ENCODE results near the gene RBKS.

The RBKS gene

DNA sequence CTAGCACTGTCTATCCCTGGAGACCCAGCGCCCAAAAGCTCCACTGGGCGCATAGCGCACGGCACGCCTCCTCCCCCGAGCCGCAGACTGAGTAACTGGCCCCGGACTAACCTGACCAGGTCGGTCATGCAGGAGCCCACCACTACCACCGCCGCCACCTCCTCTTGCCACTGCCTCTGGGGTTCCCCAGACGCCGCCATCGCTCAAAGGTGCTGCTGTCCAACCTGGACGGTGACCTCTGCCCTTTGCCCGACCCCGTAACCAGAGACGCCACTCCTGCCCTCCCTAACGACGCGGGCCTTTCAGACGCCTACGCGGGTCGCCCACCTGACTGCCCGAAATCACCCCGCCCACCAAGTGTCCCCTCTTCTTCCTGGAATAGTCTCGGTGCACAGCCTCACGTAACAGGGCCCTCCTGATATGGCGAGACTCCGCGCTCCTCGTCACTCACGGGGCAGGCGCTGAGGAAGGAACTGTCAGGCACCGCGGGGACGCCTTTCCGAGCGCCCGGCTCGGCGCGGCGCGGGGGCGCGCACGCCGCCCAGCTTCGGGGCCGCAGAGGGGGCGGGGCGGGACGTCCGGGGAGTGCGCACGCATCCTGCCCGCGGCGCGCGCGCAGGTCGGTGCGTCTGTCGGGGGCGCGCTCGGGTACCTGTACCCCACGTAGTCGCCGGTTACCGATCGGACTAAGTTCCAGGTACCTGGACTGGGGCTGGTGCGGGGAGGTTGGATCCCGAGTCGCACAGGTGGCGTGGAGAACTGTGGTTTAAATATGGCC, at the start of gene RBKS, which contains the start of gene BABAM2:
Gene RBKS (minus strand): TSS at position 242 of the 778 bp plus-strand sequence. CDS start 42 bp downstream, at position 200.
Gene BABAM2 (plus strand): TSS at position 584 of the 778 bp plus-strand sequence. CDS start 3,828 bp downstream, outside the sequence.
- DNase-seq = peak; percentile 96

DNA sequence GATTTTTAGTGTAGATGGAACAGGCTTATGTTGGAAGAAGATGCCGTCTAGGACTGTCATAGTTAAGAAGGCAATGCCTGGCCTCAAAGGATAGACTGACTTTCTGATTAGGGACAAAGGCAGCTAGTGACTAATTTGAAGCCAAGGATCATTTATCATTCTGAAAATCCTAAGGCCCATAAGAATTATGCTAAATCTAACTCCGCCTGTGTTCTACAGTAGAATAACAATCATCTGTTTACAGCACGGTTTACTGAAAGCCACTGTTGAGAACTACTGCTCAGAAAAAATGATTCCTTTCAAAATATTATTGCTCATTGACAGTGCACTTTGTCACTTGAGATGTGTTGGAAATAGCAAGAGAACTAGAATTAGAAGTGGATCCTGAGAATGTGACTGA, 44.8 kb upstream of the RBKS start:
- no peak for DNase-seq

DNA sequence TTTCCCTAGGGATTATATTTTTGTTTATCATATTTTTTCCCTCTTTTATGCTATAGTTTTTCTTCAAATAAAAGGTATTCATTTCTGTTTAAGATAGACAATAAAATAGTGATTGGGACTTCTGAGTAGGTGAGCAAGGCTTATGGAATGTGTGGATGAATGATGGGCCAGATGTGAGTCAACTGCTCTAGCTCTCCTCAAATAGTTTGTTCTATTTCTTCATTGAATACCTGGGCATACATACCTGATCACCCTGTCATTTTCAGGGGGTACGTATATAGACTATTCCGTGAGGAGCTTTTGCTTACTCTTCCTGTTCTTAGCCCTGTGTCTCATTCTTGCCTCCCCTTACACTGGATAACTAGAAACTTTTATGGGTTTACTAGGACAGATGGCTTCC, 42.2 kb upstream of the RBKS start:
- no peak for DNase-seq

DNA sequence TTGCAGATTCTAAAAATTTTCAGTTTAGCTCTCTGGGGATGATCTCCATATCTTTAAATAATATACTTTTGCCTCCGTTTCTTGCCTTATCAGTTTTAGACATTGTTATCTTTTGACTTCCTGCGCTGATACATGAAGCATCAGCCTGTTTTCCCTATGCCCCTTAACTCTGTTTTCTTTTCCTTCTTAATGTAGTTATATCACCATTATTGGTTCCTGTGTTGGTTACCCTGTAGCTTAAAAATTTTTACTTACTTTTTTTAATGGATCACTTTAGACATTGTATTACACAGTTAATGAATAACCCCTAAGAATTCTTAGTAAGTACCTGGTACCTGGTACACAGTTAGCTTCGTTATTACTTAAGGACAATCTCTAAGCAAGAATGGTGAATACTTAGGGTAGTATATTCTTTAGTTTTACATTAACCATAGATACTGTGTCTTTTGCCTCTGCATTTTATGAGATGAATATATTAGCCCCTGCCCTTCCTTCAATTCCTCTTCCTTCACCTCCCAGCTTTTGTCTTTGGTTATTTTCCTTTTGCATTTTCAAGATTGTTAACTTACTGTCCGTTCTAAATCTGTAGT, 41.3 kb upstream of the RBKS start:
- no peak for DNase-seq

DNA sequence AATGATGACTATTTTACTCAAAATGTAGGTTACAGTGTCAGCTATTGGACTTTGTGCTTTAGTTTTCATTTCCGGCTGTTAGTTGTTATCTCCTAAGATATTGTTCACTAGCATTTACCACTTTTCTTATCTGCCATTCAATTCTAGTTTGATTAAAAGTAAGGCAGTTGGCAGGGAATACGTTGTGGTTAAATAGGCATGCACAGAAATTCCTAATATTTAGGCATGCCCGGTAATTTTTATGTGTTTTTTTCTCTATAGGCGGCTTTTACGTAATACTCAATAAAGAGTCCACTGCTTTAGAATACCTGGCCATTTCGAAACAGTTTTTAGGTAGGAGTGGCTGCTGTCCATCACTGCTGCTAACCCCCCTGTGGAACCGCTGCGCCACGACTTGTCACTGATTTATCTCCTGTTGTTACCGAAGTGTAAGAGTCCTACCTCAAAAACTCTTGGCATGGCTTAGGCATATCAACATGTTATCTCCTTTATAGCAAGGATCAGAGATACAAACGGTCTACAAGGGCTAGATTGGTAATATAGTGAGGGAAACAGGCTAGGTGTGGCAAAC, 39.8 kb upstream of the RBKS start:
- no peak for DNase-seq

DNA sequence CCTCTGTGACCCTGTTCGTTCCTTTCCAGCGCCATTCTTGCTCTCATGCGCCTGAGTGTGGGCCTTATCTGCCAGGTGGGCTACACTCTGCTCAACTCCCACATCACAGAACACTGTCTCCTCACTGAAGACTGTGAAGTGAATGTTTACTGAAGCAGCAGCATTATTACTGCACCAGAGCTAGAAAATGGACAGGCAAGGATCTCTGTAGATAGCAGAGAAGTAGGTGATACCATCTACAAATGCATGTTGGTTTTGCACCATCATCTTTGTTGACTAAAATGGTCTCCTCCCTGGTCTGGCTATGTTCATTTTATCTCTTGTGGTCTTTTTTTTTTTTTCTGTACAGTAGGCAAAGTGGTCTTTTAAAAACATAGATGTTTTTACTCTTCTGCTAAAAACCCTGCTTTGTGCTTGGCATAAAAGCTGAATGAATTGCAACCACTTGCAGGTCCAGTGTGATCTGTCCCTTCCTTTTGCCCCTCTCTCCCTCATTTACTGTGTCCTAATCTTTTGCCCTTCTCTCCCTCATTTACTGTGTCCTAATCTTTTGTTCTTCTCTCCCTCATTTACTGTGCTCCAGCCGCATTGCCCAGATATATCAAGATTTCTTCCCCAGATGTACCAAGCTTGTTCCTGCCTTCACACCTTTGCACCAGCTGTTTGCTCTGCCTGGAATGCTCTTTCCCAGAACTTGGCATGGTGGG, 35.7 kb upstream of the RBKS start:
- DNase-seq = no peak

DNA sequence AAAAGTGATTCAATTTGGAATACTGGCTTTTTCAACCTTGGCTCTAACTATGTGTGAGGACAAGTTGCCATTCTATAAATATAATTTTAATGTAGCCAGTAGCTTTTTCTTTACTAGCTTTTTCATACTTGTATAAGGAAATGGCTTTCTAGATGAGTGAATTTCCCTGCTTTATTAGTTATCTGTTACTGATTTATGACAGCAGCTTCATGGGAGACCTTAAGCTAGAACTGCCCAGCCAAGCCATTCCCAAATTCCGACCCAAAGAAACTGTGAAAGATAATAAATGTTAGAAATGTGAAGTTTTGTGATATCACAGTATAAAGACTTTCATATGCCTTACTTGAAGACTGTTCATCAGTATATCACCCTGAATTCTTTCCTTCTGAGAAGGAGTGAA, 32.7 kb upstream of the RBKS start:
- DNase-seq = no peak

DNA sequence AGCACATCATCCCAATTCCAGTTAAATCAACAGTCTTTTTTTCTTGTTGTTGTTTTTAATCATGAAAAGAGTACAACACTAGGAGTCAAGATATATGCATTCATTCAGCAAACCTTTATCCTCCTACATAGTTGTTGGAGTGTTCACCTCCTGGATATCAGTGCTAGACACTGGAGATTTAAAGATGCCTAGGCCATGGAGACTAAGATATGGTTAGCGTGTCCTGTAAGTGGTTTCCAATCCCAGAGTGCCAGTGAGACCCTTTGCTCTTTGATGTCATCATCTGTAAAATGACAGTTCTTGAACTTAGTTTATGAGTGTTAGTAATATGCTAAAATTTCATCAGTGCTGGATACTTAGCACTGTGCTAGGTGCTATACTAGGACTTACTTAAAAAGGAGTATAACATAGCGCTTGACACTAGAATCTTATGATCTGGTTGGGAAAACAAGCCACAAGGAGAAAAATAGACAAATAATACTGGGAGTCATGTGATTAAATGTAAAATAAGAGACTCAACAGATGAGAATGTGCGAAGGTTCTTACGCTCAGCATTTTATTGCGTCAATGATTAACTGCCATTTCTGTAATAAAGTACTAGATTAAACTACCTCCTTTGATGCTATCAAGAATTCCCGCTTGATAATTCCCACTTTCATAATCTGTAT, 31.8 kb upstream of the RBKS start:
- no peak for DNase-seq

DNA sequence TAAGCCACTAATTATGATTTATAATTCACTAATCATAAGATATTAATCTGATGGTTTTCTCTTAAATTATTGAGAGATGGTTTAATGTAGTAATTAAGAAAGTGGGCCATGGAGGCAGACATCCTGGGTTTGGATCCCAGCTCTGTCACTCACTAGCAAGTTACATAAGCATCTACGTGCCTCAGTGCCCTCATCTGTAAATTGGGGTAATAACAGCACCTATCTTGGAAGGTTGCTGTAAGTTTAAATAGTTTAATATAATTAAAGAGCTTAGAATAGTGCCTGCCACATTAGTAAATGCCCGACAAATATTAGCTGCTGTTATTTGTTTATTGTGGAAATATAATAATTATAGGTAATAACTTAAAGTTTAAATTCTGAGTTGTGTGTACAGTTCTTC, 31.2 kb upstream of the RBKS start:
- DNase-seq = no peak

DNA sequence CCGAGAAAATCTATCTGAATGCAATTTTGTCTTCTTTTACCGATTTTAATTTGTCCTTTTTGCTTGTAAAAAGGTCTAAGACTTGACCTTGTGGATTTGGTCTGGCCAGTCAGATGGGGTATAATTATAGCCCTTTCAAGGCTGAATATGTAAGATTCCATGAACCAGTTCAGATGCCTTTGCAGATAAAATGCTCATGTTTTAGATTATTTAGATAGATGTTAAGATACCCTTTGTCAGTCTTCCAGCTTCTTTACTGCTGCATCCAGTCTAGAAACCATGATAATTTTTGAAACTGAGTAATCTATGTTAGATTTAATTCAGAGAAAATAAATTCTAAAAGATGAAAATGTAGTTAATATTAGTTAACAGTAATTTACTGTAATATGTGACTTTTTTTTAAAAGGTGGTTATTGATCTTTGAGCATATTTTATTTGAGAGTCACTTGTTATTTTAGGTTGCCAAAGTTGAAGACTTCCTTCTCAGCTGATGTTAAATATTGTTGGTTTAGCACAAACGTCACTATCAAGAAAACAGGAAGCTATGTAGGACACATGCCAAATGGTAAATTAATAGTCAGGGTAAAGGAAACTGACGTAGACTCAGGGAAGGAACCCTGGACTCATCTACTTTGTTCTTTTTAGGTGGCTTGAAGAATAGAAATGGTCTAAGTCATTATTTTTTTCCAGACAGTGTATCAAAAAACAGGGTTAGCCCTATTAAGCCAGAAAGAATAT, 30.1 kb upstream of the RBKS start:
- DNase-seq = no peak

DNA sequence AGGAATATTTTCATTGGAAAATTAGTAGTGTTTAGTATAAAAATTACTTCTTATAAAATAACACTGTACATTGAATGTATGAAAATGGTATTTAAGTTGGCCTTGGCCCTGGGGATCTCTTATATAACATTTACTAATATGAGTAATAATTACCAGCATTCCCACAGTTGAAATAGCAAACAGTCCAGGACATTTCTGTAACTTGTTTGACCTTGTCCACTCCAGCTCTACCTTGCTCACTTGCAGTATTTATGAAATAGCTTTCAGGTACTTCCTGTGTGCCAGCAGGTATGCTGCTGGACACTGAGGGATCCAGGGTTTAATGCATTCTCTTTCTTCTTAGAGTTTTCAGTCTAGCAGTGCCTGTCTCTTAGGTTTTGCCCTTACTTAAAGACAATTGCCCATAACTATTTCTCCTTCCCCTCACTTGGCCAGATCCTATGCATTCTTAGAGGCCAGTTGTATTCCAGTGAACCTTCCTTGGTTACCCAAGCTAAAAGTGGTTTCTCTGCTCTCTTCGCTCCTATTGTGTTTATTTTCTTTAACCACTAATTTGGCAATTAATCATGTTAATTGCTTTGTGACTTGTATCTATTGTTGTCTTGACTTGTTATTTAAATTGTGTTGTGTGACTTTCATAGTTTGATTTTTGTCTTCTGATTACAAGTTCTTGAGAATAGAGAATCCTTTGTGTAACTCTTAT, 26.3 kb upstream of the RBKS start:
- no peak for DNase-seq

DNA sequence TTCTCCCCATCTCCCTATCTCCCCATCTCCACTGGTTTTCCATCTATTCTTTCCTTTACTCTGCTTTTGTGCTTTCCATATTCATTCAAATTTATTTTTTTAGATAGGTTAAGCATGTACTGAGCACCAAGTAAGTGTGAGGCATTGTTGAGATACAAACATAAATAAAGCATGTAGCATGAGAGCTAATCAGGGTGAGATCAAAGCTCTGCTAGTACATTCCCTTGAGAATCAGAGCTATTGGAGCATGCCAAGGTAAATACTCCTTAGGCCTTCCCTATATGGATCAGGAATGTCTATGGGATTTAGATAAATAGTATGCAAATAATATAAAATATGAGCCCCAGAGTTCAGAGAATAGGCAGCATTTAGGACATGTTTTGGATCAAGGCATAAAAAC, 25.7 kb upstream of the RBKS start:
- DNase-seq = no peak

DNA sequence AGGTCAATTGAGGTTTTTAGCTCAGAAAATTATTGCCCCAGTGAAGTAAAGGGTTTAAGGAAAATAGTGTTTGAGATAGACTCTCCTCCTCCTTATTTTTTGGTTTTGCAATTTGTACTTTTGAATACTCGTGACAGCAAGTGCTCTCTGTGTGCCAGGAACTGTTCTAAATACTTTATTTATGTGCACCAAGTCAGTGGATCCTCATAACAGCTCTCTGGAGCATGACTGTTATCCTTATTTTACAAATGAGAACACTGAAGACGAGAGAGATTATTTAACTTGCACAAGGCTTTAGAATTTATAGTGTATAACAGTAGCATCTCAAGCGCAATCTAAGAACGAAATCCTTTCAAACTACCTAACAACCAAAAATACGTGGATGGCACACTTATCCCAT, 25.0 kb upstream of the RBKS start:
- no peak for DNase-seq

DNA sequence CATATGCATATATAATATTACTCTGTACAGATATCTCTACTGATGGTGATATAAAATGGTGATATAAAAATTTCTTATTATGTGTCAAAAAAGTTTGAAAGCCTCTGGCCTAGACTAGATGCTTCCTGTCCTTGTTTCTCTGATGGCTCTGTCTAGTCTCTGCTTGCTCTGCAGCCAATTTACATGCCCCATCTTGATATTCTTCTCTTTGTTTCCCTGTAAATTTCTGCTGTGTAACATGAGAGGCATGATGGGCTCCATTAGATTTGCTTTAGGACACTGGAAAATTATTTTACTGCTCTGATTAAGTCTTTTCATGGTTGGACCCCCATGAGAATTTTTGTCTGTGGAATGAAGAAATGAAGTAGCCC, 24.6 kb upstream of the RBKS start:
- DNase-seq = no peak

DNA sequence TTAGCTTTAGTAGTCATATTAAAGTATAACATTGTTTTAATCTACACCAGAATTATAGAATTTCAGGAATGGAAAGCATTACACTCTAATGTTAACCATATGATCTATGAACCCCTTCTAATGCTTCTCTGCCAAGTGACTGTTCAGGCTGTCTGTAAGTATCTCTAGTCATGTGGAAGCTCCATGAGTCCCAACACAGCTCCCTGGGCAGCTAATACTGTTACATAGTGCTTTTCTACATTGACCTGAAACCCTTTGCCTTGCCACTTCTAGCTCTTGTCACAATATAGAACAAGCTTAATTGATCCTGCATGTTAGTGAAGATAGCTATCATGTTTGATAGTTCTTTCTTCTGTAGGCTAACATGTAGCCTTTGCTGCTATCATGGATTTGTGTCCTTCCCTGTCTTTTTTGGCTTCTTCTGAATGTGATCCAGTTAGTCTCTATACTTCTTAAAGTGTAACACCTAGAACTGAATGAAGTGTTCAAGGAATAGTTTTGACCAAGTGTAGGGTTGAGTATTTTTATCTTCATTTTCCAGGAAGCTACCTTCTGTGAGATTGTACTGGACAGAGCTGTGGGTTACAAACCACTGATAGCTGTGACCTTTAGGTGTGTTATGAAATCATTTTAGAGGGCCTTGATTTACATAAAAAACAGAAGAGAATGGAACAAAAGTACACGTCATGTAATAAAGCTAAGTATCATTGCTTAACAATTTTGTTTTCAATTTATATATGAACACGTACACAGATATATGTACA, 24.0 kb upstream of the RBKS start:
- no peak for DNase-seq

DNA sequence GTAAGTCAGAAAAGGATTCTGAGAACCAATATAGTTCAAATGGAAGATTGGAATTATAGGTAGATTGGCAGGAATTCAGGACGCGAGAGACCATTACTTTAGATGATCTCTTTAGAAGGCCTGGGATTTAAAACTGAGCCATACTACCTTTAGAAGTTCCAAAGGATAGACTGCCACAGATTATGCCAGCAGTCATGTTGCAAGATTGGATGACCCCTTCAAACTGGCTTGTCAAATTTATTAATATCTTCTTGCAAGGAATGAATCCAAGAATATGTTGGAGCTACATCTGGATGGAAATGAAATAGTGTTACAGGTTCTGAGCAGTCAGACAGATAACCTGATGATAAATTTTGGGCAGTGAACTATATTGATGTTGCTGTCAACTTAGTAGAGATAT, 22.3 kb upstream of the RBKS start:
- DNase-seq = no peak

DNA sequence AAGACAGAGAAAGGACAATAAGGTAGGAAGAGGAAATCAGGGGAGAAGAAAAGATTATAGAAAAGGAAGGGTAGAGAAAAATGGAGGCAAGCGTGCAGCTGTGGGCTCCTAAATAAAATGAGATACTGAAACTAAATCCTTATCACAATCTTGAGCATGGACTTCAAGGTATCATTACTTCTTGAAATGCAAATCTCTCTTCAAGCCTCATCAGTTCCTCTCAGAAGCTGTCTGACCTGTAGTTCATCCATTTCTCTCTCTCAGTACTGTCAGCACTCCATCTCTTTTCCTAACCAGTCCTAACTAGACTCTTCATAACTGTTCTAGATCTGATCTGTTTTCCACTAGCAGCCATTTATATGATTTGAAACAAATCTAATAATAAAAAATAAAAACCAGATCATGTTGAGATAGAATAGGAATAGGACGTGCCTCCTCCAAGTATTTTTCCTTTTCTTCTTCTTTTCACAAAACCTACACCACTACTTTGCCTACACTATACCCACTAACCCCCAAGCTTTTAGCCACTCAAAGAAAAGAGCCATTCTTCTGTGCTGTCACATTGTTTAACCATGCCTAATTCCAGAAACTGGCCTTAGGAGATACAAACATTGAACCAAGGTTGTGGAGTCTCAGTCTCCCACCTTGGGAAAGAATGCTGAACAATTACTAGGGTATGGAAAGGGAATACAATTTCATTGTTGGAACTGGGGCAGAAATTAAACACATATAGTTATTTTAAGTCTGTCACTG, 21.4 kb upstream of the RBKS start:
- no peak for DNase-seq

DNA sequence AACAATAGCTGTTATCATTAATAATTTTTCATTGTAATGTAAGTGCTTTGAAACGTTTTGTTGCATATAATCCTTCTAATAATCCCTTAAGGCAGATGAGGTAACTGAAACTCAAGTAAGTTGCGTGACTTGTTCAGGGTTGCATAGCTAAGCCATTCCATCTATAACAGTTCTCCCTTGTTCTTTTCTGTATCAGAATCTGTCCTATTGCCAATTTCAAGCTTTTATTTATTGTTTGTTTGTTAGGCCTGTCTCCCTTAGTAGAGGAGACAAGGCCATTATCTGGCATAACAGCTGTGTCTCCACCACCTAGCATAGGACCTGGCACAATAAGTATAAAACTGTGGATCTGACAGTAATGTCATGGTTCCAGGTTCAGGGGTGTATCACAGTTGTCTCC, 19.7 kb upstream of the RBKS start:
- DNase-seq = no peak

DNA sequence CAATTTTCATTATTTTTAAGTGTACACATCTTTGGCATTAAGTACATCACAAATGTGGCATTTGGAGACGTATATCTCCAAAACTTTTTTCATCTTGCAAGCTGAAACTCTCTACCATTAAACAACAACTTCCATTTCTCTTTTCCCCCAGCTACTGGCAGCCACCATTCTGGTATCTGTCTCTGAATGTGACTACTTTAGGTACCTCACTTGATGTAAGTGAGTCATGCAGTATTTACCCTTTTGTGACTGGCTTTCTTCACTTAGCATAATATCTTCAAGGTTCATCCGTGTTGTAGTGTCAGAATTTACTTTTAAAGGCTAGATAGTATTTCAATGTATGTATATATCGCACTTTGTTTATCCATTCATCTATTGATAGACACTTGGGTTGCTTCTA, 17.4 kb upstream of the RBKS start:
- no peak for DNase-seq

DNA sequence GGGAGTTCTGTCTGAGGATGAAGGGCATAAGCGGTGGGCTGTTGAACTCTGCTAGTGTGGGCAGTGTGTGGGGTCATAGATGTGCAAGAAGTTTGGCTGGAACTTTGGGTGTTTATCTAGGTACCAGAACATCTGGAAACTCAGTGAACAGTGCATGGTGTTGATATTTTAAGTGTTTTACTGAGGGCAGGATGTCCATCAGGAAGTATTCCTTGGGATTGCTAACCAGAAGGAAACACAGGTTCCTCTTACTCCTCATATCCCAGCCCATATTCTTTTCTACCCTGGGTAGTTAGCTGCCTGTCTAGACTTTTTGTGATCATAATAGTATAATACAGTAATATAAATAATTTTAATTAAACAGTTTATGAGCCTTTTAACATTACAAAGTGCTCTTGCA, 15.9 kb upstream of the RBKS start:
- no peak for DNase-seq

DNA sequence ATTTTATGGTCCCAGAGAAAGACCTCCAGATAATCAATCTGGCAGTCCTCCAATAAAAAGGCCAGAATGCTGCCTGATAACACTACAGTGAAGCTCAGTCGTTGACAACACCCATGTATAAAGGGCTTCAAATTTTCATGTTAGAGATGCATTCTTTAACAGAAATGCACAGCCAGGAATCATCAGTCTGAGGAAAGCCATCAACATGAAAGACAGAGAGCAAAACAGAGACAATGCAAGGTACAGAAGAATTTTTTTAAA, 14.1 kb upstream of the RBKS start:
- DNase-seq = no peak

Measured in activated effector memory CD4-positive, alpha-beta T cell treated with anti-CD3 and anti-CD28 coated beads, Interleukin-2, amount 50 U/mL, for 16 hours (primary cell).